CD4-positive, CD25-positive, alpha-beta regulatory T cell (primary cell): ENCODE results near the gene FEM1B. TPM values are rescaled to one million over a fixed set of nuclear protein-coding genes. Genes with fewer than 3 reads are reported as not detected.

Experiments used
- ATAC-seq, 2 donors: fragments of 150-1000 bp; cut with Tn5 transposase; one replicate each; pipeline ENCODE4 v1.10.0; 2021; ENCODE audit warnings: low read depth in 2 of 2, moderate number of reproducible peaks in 2 of 2, moderate library complexity in 1 of 2
- DNase-seq, 3 donors: peaks; one replicate each; pipeline versions ENCODE4 v3.0.0 to v3.0.0-alpha.2; 2012 to 2022; ENCODE audit warnings: mixed read lengths in 1 of 3
- H3K27ac ChIP-seq: one replicate; pipeline ENCODE4 v1.7.0; 2013; ENCODE audit warnings: mild to moderate bottlenecking, low read length; ENCODE audit not compliant: insufficient read depth, poor library complexity, severe bottlenecking
- H3K27me3 ChIP-seq: one replicate; pipeline ENCODE4 v1.7.0; 2013; ENCODE audit warnings: low read length; ENCODE audit not compliant: control insufficient read depth, insufficient read depth
- H3K36me3 ChIP-seq: one replicate; pipeline ENCODE4 v1.7.0; 2013; ENCODE audit warnings: mild to moderate bottlenecking, low read length, moderate library complexity; ENCODE audit not compliant: control insufficient read depth, insufficient read depth
- H3K4me1 ChIP-seq: 2 replicates; pipeline ENCODE4 v1.7.0; 2013; ENCODE audit warnings: mild to moderate bottlenecking, low read length; ENCODE audit not compliant: insufficient read depth, control insufficient read depth, poor library complexity, severe bottlenecking
- H3K4me3 ChIP-seq: one replicate; pipeline ENCODE4 v1.7.0; 2013; ENCODE audit warnings: low read depth, mild to moderate bottlenecking, low read length, moderate library complexity
- H3K9me3 ChIP-seq, 2 experiments: 1 replicate in 1 of 2; 2 replicates in 1 of 2; pipeline ENCODE4 v1.7.0; 2013; ENCODE audit warnings: low read length in 2 of 2, mild to moderate bottlenecking in 1 of 2, moderate library complexity in 1 of 2; ENCODE audit not compliant: control insufficient read depth in 2 of 2
- H3K27ac Mint-ChIP-seq, 3 donors: one replicate each; pipeline ENCODE4 v1.8.0; 2020 to 2022; ENCODE audit warnings: mild to moderate bottlenecking in 3 of 3, mixed read lengths in 3 of 3, moderate library complexity in 2 of 3
- H3K27me3 Mint-ChIP-seq: one replicate; pipeline ENCODE4 v1.8.0; 2022; ENCODE audit warnings: mild to moderate bottlenecking, mixed read lengths
- H3K36me3 Mint-ChIP-seq: one replicate; pipeline ENCODE4 v1.8.0; 2020; ENCODE audit warnings: mixed read lengths
- H3K4me1 Mint-ChIP-seq, 4 donors: one replicate each; pipeline ENCODE4 v1.8.0; 2020 to 2022; ENCODE audit warnings: mixed read lengths in 4 of 4, mild to moderate bottlenecking in 1 of 4
- H3K4me3 Mint-ChIP-seq, 4 donors: one replicate each; pipeline ENCODE4 v1.8.0; 2020 to 2022; ENCODE audit warnings: mild to moderate bottlenecking in 4 of 4, mixed read lengths in 4 of 4, moderate library complexity in 3 of 4
- H3K9me3 Mint-ChIP-seq, 7 donors: one replicate each; pipeline ENCODE4 v1.8.0; 2020 to 2022; ENCODE audit warnings: mixed read lengths in 7 of 7, mild to moderate bottlenecking in 3 of 7, moderate library complexity in 2 of 7
- polyA plus RNA-seq, 4 donors: library from polyadenylated mRNA; unstranded; fragments of 300-500 nt; fragmentation: Illumina TruSeq; gene quantifications; one replicate each; pipeline ENCODE4 v1.2.3, GENCODE V29; 2021
- total RNA-seq: library from RNA; stranded (reverse); gene quantifications from one replicate; pipeline ENCODE4 v1.2.3, GENCODE V29; 2022

FEM1B gene
- total and polyA plus RNA-seq, 5 donors from 2014 or later: 15.7 to 55.2 (median 16.9) TPM

GRCh38 chr15:68318931-68319909 is 41.7 kb downstream of the FEM1B start:
- H3K4me3 Mint-ChIP-seq: no peak overlapping the region
- H3K9me3 Mint-ChIP-seq: no peaks in the 10 kb centered on the region
- H3K27ac Mint-ChIP-seq: no peak overlapping the region
- no peaks in the 10 kb centered on the region for H3K4me1 Mint-ChIP-seq
- H3K4me1 ChIP-seq: no peaks in the 10 kb centered on the region
- no peaks in the 10 kb centered on the region for H3K27me3 ChIP-seq
- no peak overlapping the region for H3K4me3 ChIP-seq
- ATAC-seq: no peak
- H3K27ac ChIP-seq: no peak overlapping the region
- no peaks in the 10 kb centered on the region for H3K36me3 Mint-ChIP-seq
- no peaks in the 10 kb centered on the region for H3K36me3 ChIP-seq
- H3K27me3 Mint-ChIP-seq: peaks cover 6% of the 10 kb centered on the region
- DNase-seq: no peak
- no peaks in the 10 kb centered on the region for H3K9me3 ChIP-seq

- Histone ChIP-seq H3K27me3 (no peaks in the 10 kb centered on the region), H3K4me3 (no peak overlapping the region), H3K27ac (no peak overlapping the region), H3K36me3 (no peaks in the 10 kb centered on the region), H3K9me3 (no peaks in the 10 kb centered on the region), H3K4me1 (no peaks in the 10 kb centered on the region)
- no peaks in the 10 kb centered on the region for H3K9me3 Mint-ChIP-seq
- H3K4me1 Mint-ChIP-seq: no peaks in the 10 kb centered on the region
- H3K27ac Mint-ChIP-seq: no peak overlapping the region
- peaks cover 6% of the 10 kb centered on the region for H3K27me3 Mint-ChIP-seq
- H3K36me3 Mint-ChIP-seq: no peaks in the 10 kb centered on the region
- H3K4me3 Mint-ChIP-seq: no peak overlapping the region
- DNase-seq (no peak), ATAC-seq (no peak)
Measured at GRCh38 chr15:68319997-68320396, 42.5 kb downstream of the FEM1B start.

- Histone ChIP-seq H3K4me1 (no peaks in the 10 kb centered on the region), H3K4me3 (no peak overlapping the region), H3K9me3 (no peaks in the 10 kb centered on the region), H3K27ac (no peak overlapping the region), H3K27me3 (no peaks in the 10 kb centered on the region), H3K36me3 (no peaks in the 10 kb centered on the region)
- peaks cover 9% of the 10 kb centered on the region for H3K27me3 Mint-ChIP-seq
- H3K27ac Mint-ChIP-seq: no peak overlapping the region
- H3K36me3 Mint-ChIP-seq: no peaks in the 10 kb centered on the region
- peaks cover 0 to 1% (median 0%) of the 10 kb centered on the region in 7 donors for H3K9me3 Mint-ChIP-seq
- no peaks in the 10 kb centered on the region for H3K4me1 Mint-ChIP-seq
- ATAC-seq (no peak), DNase-seq (no peak)
- no peak overlapping the region for H3K4me3 Mint-ChIP-seq
Measured at GRCh38 chr15:68321229-68321628, 43.7 kb downstream of the FEM1B start.

- ATAC-seq: no peak
- DNase-seq: no peak
- peaks cover 0 to 1% (median 0%) of the 10 kb centered on the region in 7 donors for H3K9me3 Mint-ChIP-seq
- H3K27me3 ChIP-seq: no peaks in the 10 kb centered on the region
- H3K4me3 Mint-ChIP-seq: no peak overlapping the region
- no peak overlapping the region for H3K4me3 ChIP-seq
- H3K36me3 Mint-ChIP-seq: no peaks in the 10 kb centered on the region
- no peak overlapping the region for H3K27ac ChIP-seq
- peak overlapping the region in 1 of 3 donors; percentile 91 for H3K27ac Mint-ChIP-seq
- H3K9me3 ChIP-seq: no peaks in the 10 kb centered on the region
- peaks cover 11% of the 10 kb centered on the region for H3K27me3 Mint-ChIP-seq
- H3K36me3 ChIP-seq: no peaks in the 10 kb centered on the region
- H3K4me1 ChIP-seq: no peaks in the 10 kb centered on the region
- H3K4me1 Mint-ChIP-seq: peaks cover 0 to 7% (median 1%) of the 10 kb centered on the region in 4 donors
Measured at GRCh38 chr15:68322796-68323195, 45.3 kb downstream of the FEM1B start.

- no peak overlapping the region for H3K27ac ChIP-seq
- H3K4me3 ChIP-seq: no peak overlapping the region
- DNase-seq (no peak), ATAC-seq (no peak)
- no peaks in the 10 kb centered on the region for H3K9me3 ChIP-seq
- H3K27ac Mint-ChIP-seq: no peak overlapping the region
- H3K36me3 Mint-ChIP-seq: no peaks in the 10 kb centered on the region
- H3K4me1 ChIP-seq: no peaks in the 10 kb centered on the region
- H3K27me3 ChIP-seq: no peaks in the 10 kb centered on the region
- peaks cover 0 to 1% (median 0%) of the 10 kb centered on the region in 7 donors for H3K9me3 Mint-ChIP-seq
- H3K27me3 Mint-ChIP-seq: peaks cover 11% of the 10 kb centered on the region
- H3K36me3 ChIP-seq: no peaks in the 10 kb centered on the region
- no peak overlapping the region for H3K4me3 Mint-ChIP-seq
- H3K4me1 Mint-ChIP-seq: peaks cover 0 to 13% (median 3%) of the 10 kb centered on the region in 4 donors
Measured at GRCh38 chr15:68325726-68326125, 48.2 kb downstream of the FEM1B start.

- peaks cover 0 to 1% (median 0%) of the 10 kb centered on the region in 7 donors for H3K9me3 Mint-ChIP-seq
- DNase-seq: peak in 1 of 3 donors; percentile 38
Measured at GRCh38 chr15:68326711-68327354, 49.3 kb downstream of the FEM1B start.

GRCh38 chr15:68328443-68328842 is 50.9 kb downstream of the FEM1B start:
- Histone ChIP-seq H3K27me3 (no peaks in the 10 kb centered on the region), H3K4me1 (no peaks in the 10 kb centered on the region), H3K36me3 (no peaks in the 10 kb centered on the region), H3K4me3 (no peak overlapping the region), H3K9me3 (no peaks in the 10 kb centered on the region), H3K27ac (no peak overlapping the region)
- DNase-seq (peak in 1 of 3 donors; percentile 39), ATAC-seq (peak in 1 of 2 donors; percentile 26)
- Mint-ChIP-seq H3K27ac (no peak overlapping the region), H3K36me3 (no peaks in the 10 kb centered on the region), H3K27me3 (peaks cover 5% of the 10 kb centered on the region), H3K9me3 (peaks cover 0 to 1% (median 0%) of the 10 kb centered on the region in 7 donors), H3K4me1 (peaks cover 0 to 13% (median 3%) of the 10 kb centered on the region in 4 donors), H3K4me3 (no peak overlapping the region)

More at GRCh38 chr15:68326711-68327354, 49.3 kb downstream of the FEM1B start:
- no peak overlapping the region for H3K27ac ChIP-seq
- Mint-ChIP-seq H3K4me3 (no peak overlapping the region), H3K36me3 (no peaks in the 10 kb centered on the region), H3K4me1 (peaks cover 0 to 13% (median 3%) of the 10 kb centered on the region in 4 donors), H3K27ac (no peak overlapping the region), H3K27me3 (peaks cover 5% of the 10 kb centered on the region)
- H3K4me3 ChIP-seq: no peak overlapping the region
- no peak for ATAC-seq
- H3K36me3 ChIP-seq: no peaks in the 10 kb centered on the region
- H3K4me1 ChIP-seq: no peaks in the 10 kb centered on the region
- H3K27me3 ChIP-seq: no peaks in the 10 kb centered on the region
- no peaks in the 10 kb centered on the region for H3K9me3 ChIP-seq
